OCI-LY1 (cell line): Measurements from ENCODE around the gene CLDN12.

Experiments
- H2AFZ ChIP-seq: fragments of 200-600 bp; sonication (generic), shearing (Covaris generic); 2 replicates; pipeline ENCODE4 v1.6.0; 2014; ENCODE audit warnings: antibody characterized with exemption, mild to moderate bottlenecking, low read length
- H3F3A ChIP-seq: fragments of 200-600 bp; sonication (generic), shearing (Covaris generic); 2 replicates; pipeline ENCODE4 v1.6.0; 2014; ENCODE audit warnings: mild to moderate bottlenecking, antibody characterized with exemption, low read length, moderate library complexity; ENCODE audit not compliant: insufficient read depth
- H3K27ac ChIP-seq: fragments of 200-600 bp; sonication (generic); 2 replicates; pipeline ENCODE4 v1.5.1; 2014; ENCODE audit warnings: low read length, mixed run types, mild to moderate bottlenecking, low read depth; ENCODE audit not compliant: poor library complexity, severe bottlenecking
- H3K27me3 ChIP-seq: fragments of 200-600 bp; sonication (generic); 2 replicates; pipeline ENCODE4 v1.6.0; 2014; ENCODE audit warnings: antibody characterized with exemption, mild to moderate bottlenecking, low read length, moderate library complexity; ENCODE audit not compliant: insufficient read depth
- H3K36me3 ChIP-seq: fragments of 200-600 bp; sonication (generic); 2 replicates; pipeline ENCODE4 v1.6.1; 2014; ENCODE audit warnings: mild to moderate bottlenecking, antibody characterized with exemption, low read length, moderate library complexity, mixed read lengths; ENCODE audit not compliant: insufficient read depth
- H3K4me1 ChIP-seq: fragments of 200-600 bp; sonication (generic); 2 replicates; pipeline ENCODE4 v1.5.1; 2014; ENCODE audit warnings: mild to moderate bottlenecking, low read length, moderate library complexity; ENCODE audit not compliant: insufficient read depth, severe bottlenecking
- H3K4me2 ChIP-seq: fragments of 200-600 bp; sonication (generic), shearing (Covaris generic); 2 replicates; pipeline ENCODE4 v1.6.1; 2014; ENCODE audit warnings: low read length
- H3K4me3 ChIP-seq: fragments of 200-600 bp; sonication (generic); 2 replicates; pipeline ENCODE4 v1.5.1; 2014; ENCODE audit warnings: low read length, low read depth, mild to moderate bottlenecking, mixed read lengths; ENCODE audit not compliant: poor library complexity, severe bottlenecking
- H3K79me2 ChIP-seq: fragments of 200-600 bp; shearing (Covaris generic); 2 replicates; pipeline ENCODE4 v1.6.1; 2016; ENCODE audit warnings: mixed run types, low read length, mixed read lengths; ENCODE audit not compliant: insufficient read depth
- H3K9ac ChIP-seq: fragments of 200-600 bp; sonication (generic), shearing (Covaris generic); 2 replicates; pipeline ENCODE4 v1.6.1; 2014; ENCODE audit warnings: mild to moderate bottlenecking, low read length, mixed read lengths
- H3K9me2 ChIP-seq: fragments of 200-600 bp; sonication (generic), shearing (Covaris generic); 2 replicates; pipeline ENCODE4 v1.6.1; 2014; ENCODE audit warnings: low read depth, mild to moderate bottlenecking, low read length, mixed read lengths
- H3K9me3 ChIP-seq: fragments of 200-600 bp; shearing (Covaris generic); 2 replicates; pipeline ENCODE4 v1.6.1; 2014; ENCODE audit warnings: low read length, mixed read lengths
- H4K20me1 ChIP-seq: fragments of 200-600 bp; sonication (generic), shearing (Covaris generic); 2 replicates; pipeline ENCODE4 v1.6.0; 2016; ENCODE audit warnings: mild to moderate bottlenecking, low read length; ENCODE audit not compliant: insufficient read depth
- CTCF ChIP-seq: fragments of 200-600 bp; sonication (generic), shearing (Covaris generic); IDR thresholded peaks from 2 replicates; pipeline ENCODE4 v1.5.1; 2017; ENCODE audit warnings: mild to moderate bottlenecking, antibody characterized with exemption, low read length, moderate library complexity, mixed read lengths
- EZH2 ChIP-seq: fragments of 200-600 bp; sonication (generic), shearing (Covaris generic); IDR thresholded peaks from 2 replicates; pipeline ENCODE4 v1.8.0; 2017; ENCODE audit warnings: borderline replicate concordance, mixed run types, mild to moderate bottlenecking, antibody characterized with exemption, low read length, moderate library complexity, mixed read lengths

CLDN12 gene

DNA sequence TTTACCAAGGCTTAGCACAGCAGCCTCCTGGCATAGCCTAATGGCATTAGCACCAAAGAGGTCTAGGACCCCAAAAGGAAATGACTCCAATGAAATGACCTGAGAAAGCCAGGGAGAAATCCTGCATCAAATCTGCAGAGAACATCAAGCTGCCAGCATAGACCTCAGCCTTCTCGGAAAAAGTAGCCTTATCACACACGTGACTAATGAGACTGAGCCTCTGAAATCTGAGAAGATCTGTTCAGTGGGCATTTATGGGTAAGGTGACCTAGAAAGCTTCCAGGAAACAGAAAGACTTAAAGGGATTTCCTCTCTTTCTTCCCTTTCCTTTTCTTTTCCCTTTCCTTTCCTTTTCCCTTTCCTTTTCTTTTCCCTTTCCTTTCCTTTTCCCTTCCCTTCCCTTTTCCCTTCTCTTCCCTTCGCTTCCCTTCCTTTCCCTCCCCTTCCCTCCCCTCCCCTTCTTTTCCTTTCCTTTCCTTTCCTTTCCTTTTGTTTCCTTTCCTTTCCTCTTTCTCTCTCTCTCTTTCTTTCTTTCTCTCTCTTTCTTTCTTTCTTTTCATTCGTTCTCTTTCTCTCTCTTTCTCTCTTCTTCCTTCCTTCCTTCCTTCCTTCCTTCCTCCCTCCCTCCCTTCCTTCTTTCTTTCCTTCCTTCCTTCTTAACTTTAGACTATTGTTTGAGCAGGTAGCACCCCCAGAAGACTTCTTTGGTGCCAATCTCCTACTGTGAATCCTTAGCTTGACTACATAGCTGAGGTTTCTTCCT, 43.1 kb downstream of the CLDN12 start:
- Histone ChIP-seq H4K20me1 (no peaks in the 10 kb centered on the region), H3F3A (no peaks in the 10 kb centered on the region), H3K9me2 (no peaks in the 10 kb centered on the region), H3K9ac (no peak overlapping the region), H3K79me2 (no peaks in the 10 kb centered on the region), H3K36me3 (no peaks in the 10 kb centered on the region), H3K27ac (no peak overlapping the region), H3K9me3 (no peaks in the 10 kb centered on the region), H2AFZ (no peak overlapping the region), H3K27me3 (no peaks in the 10 kb centered on the region), H3K4me3 (no peak overlapping the region), H3K4me2 (no peak overlapping the region), H3K4me1 (no peaks in the 10 kb centered on the region)
- TF ChIP-seq CTCF: no peak
- no peak for TF ChIP-seq EZH2

DNA sequence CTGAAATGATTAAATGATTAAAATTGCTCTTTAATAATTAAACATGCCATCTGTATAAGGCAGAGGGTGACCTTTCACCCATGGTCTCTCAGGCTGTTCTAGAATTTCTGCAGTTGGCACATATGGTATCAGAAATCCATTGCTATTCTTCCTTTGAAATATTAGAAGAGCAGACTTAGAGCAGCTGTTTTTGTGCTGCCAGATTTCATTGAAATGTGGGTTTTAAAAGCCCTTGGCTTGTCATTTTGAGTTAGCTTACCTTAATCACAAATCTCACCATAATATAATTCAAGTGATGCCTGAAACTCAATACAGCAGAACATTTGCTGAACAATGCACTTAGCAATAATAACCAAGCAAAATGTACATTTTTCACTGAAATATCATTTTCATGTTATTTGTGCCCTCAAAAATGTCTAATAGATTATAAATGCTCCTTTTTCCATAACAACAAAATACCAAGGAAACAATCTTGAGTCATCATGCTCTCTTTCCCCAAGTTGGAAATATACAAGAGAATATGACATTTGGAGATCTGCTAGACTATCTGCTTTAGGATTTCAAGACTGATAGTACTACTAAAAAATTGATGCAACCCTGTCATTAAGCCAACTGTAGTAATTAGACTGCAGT, 50.1 kb downstream of the CLDN12 start:
- H3K4me2 ChIP-seq: no peak overlapping the region
- H3K4me3 ChIP-seq: no peak overlapping the region
- no peak overlapping the region for H3K27ac ChIP-seq
- H3K9ac ChIP-seq: no peak overlapping the region
- H4K20me1 ChIP-seq: no peaks in the 10 kb centered on the region
- H3K27me3 ChIP-seq: no peaks in the 10 kb centered on the region
- no peaks in the 10 kb centered on the region for H3K36me3 ChIP-seq
- TF ChIP-seq CTCF (no peak), EZH2 (no peak)
- H3K4me1 ChIP-seq: no peaks in the 10 kb centered on the region
- no peaks in the 10 kb centered on the region for H3F3A ChIP-seq
- no peak overlapping the region for H2AFZ ChIP-seq
- no peaks in the 10 kb centered on the region for H3K9me3 ChIP-seq
- no peaks in the 10 kb centered on the region for H3K9me2 ChIP-seq
- H3K79me2 ChIP-seq: no peaks in the 10 kb centered on the region

DNA sequence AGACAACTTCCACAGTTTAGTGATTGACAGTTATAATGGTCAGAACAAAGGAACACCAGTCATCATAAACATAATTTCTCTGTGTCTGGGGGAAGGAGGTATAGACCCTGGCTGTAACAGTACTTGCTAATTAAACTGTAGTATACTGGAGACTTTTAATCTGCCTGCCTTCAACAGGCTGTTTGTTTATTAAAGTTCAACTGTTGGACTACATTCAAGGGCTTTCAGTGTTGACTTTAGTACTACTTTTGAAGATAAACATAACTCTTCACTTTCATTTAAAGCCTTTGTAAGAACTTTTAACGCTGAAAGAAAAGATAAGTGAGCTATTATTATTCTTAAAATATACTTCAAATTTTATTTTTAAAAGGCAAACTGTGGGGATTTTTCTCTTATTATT, 50.7 kb downstream of the CLDN12 start:
- H3K27ac ChIP-seq: no peak overlapping the region
- H3K4me2 ChIP-seq: no peak overlapping the region
- no peak overlapping the region for H2AFZ ChIP-seq
- no peaks in the 10 kb centered on the region for H3K79me2 ChIP-seq
- no peaks in the 10 kb centered on the region for H4K20me1 ChIP-seq
- H3K4me3 ChIP-seq: no peak overlapping the region
- H3F3A ChIP-seq: no peaks in the 10 kb centered on the region
- H3K9ac ChIP-seq: no peak overlapping the region
- no peaks in the 10 kb centered on the region for H3K9me3 ChIP-seq
- TF ChIP-seq EZH2: no peak
- no peak for TF ChIP-seq CTCF
- no peaks in the 10 kb centered on the region for H3K36me3 ChIP-seq
- no peaks in the 10 kb centered on the region for H3K4me1 ChIP-seq
- H3K27me3 ChIP-seq: no peaks in the 10 kb centered on the region
- no peaks in the 10 kb centered on the region for H3K9me2 ChIP-seq
